Sigmoid colon (tissue), 7 donors: ENCODE results near the gene PLOD1. TPM values are rescaled to one million over a fixed set of nuclear protein-coding genes. Genes with fewer than 3 reads are reported as not detected.
A peak's percentile ranks its signal among the peaks of the same experiment; 100 is the strongest.
"Not testable (repeated sequence)": the region's sequence is repeated elsewhere in the genome, so short reads cannot be mapped to it uniquely, and the experiment has no call there.

Experiments
- DNase-seq: peaks from one replicate; pipeline ENCODE4 v3.0.0-alpha.2; 2019
- H3K27ac ChIP-seq, 4 donors: fragments of 200-600 bp; sonication (generic); one replicate each; pipeline ENCODE4 v1.5.1; 2016 to 2019; ENCODE audit warnings: mild to moderate bottlenecking in 1 of 4
- H3K27me3 ChIP-seq, 3 donors: fragments of 200-600 bp; sonication (generic); one replicate each; pipeline ENCODE4 v1.5.1; 2019; ENCODE audit warnings: mild to moderate bottlenecking in 1 of 3
- H3K36me3 ChIP-seq, 4 donors: fragments of 200-600 bp; sonication (generic); one replicate each; pipeline ENCODE4 v1.5.1; 2016 to 2019
- H3K4me1 ChIP-seq, 4 donors: fragments of 200-600 bp; sonication (generic); one replicate each; pipeline ENCODE4 v1.5.1; 2017 to 2019
- H3K4me3 ChIP-seq, 4 donors: fragments of 200-600 bp; sonication (generic); one replicate each; pipeline ENCODE4 v1.5.1; 2017 to 2019; ENCODE audit warnings: mild to moderate bottlenecking in 2 of 4, moderate library complexity in 1 of 4
- H3K9me3 ChIP-seq, 4 donors: fragments of 200-600 bp in 3 of 4; sonication (generic) in 3 of 4; one replicate each; pipeline versions ENCODE4 v1.5.1 to v1.6.1; 2013 to 2019
- EP300 ChIP-seq, 4 donors: sonication (generic); formaldehyde crosslinking; IDR thresholded peaks; one replicate each; pipeline ENCODE4 v1.6.1; 2017; ENCODE audit warnings: antibody characterized with exemption in 4 of 4
- POLR2A ChIP-seq, 2 donors: fragments of 450-650 bp; IDR thresholded peaks; one replicate each; pipeline ENCODE4 v1.6.1; 2016; ENCODE audit warnings: antibody characterized with exemption in 2 of 2, mild to moderate bottlenecking in 2 of 2, moderate library complexity in 2 of 2
- POLR2AphosphoS5 ChIP-seq, 4 donors: sonication (generic); formaldehyde crosslinking; IDR thresholded peaks; one replicate each; pipeline ENCODE4 v1.6.1; 2017; ENCODE audit warnings: antibody characterized with exemption in 4 of 4
- WGBS, 2 donors: extraction: QIAGEN DNeasy Blood & Tissue Kit; methylation state at CpG; one replicate each; pipeline ENCODE4 v1.1.7; 2013; 5-methylcytosine and 5-hydroxymethylcytosine counted together
- intact Hi-C: fragments of 100-400 bp; cut with DNase I; formaldehyde crosslinking; loops from one replicate; pipeline ENCODE4 v1.15.1; 2023
- polyA plus RNA-seq, 3 donors: library from polyadenylated mRNA; stranded (reverse); fragments of 200-250 nt; gene quantifications; one replicate each; pipeline ENCODE4 v1.2.3, GENCODE V29; 2013
- total RNA-seq, 4 donors: library from RNA; depleted of rRNA; stranded (reverse); fragments of >200 nt; gene quantifications; one replicate each; pipeline ENCODE4 v1.1.0, GENCODE V29; 2016
- TF ChIP-seq, protein P1 (sequence below), 4 experiments: fragments of 450-650 bp in 3 of 4; fragments of 200-600 bp in 1 of 4; IDR thresholded peaks; one replicate each; pipeline ENCODE4 v1.5.1; 2016 to 2019; ENCODE audit warnings: antibody characterized with exemption in 4 of 4, mild to moderate bottlenecking in 3 of 4, moderate library complexity in 2 of 4
- donor health status: healthy with polysubstance abuse.
- donor health status: Bipolar disorder and iron deficiency.
- donor health status: healthy.

Gene PLOD1
- total and polyA plus RNA-seq, 7 donors, result 5.4 to 76.2 (median 41.1) TPM

DNA sequence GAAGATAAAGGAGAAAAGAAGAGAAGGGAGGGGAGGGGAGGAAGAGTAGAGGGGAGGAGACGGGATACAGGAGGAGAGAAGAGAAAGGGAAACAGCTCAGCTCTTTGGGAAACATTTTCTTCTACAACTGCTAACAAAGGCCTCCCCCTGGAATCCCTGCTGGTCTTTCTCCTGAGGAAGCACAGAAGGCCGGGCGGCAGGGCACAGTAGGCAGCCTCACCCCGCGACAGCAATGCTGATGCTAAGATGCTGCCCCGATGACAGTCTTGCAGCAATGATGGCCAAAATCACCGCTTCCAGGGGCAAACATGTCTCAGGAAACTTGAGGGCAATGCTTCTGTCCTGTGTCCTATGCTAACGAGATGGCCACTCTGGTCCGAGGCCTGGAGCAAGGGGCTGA lies 13.5 kb upstream of the PLOD1 start:
- no peaks in the 10 kb centered on the region for H3K9me3 ChIP-seq
- no peak overlapping the region for H3K4me3 ChIP-seq
- H3K4me1 ChIP-seq, result peaks cover 0 to 77% (median 59%) of the 10 kb centered on the region in 4 donors
- 88 to 93% methylated on average over 9 of the region's 9 CpGs for WGBS, 2 donors
- peaks cover 6 to 46% (median 29%) of the 10 kb centered on the region in 4 donors for H3K36me3 ChIP-seq
- no peak for DNase-seq
- H3K27ac ChIP-seq, result peak overlapping the region in 3 of 4 donors; percentile 68 to 89 (median 79)
- intact Hi-C loops, result no loop called here
- no peaks in the 10 kb centered on the region for H3K27me3 ChIP-seq
- TF ChIP-seq, protein P1, sequence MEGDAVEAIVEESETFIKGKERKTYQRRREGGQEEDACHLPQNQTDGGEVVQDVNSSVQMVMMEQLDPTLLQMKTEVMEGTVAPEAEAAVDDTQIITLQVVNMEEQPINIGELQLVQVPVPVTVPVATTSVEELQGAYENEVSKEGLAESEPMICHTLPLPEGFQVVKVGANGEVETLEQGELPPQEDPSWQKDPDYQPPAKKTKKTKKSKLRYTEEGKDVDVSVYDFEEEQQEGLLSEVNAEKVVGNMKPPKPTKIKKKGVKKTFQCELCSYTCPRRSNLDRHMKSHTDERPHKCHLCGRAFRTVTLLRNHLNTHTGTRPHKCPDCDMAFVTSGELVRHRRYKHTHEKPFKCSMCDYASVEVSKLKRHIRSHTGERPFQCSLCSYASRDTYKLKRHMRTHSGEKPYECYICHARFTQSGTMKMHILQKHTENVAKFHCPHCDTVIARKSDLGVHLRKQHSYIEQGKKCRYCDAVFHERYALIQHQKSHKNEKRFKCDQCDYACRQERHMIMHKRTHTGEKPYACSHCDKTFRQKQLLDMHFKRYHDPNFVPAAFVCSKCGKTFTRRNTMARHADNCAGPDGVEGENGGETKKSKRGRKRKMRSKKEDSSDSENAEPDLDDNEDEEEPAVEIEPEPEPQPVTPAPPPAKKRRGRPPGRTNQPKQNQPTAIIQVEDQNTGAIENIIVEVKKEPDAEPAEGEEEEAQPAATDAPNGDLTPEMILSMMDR (IDR thresholded peaks at IDR 0.05), result no peak
- TF ChIP-seq POLR2AphosphoS5 (IDR thresholded peaks at IDR 0.05) (no peak), EP300 (IDR thresholded peaks at IDR 0.05) (no peak), POLR2A (IDR thresholded peaks at IDR 0.05) (no peak)

DNA sequence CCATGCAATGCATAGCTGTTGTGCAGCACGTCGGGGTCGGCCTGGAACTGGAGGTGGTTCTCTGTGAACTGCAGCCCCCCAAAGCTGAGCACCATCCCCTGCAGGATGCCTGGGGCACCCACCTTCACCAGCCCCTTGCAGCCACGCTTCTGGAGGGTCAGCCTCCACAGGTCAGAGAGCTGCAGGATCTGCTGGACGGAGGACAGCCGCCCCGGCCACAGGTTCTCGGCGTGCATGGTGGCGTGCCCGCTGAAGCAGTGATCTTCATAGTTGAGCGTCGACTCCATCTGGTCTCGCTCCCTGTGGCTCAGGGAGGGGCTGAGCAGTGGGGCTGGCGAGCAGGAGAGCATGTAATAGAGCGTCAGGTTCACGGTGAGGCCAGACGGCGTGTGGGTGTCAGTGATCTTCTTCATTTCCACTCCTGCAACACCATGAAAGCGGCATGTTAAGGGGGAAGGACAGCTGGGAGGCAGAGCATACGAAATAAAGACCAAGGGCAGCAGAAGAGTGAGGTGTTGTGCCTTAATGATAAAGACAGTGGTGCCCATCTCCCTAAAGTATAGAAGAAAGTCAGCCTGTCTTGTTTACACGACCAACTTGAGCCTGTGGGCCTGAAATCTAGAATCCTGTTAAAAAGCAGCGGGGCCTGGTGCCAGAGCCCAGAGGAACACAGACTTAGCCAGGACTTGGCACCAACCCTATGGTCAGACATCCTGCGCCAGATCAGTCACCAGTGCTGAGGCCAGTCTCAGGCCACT lies 11.3 kb upstream of the PLOD1 start:
- no peak for DNase-seq
- no peak for TF ChIP-seq POLR2AphosphoS5 (IDR thresholded peaks at IDR 0.05)
- TF ChIP-seq, protein P1 (IDR thresholded peaks at IDR 0.05), result no peak
- no peak for TF ChIP-seq EP300 (IDR thresholded peaks at IDR 0.05)
- TF ChIP-seq POLR2A (IDR thresholded peaks at IDR 0.05), result no peak
- Histone ChIP-seq H3K4me1 (peaks cover 0 to 72% (median 63%) of the 10 kb centered on the region in 4 donors), H3K27me3 (no peaks in the 10 kb centered on the region), H3K9me3 (no peaks in the 10 kb centered on the region), H3K27ac (no peak overlapping the region), H3K36me3 (peaks cover 6 to 46% (median 29%) of the 10 kb centered on the region in 4 donors), H3K4me3 (no peak overlapping the region)
- intact Hi-C loops, result no loop called here
- whole genome bisulfite sequencing, 2 donors, result 90% methylated on average over 24 of the region's 24 CpGs

GRCh38 chr1:11923827-11924113 lies 10.7 kb upstream of the PLOD1 start:
- H3K36me3 ChIP-seq, result peaks cover 6 to 46% (median 29%) of the 10 kb centered on the region in 4 donors
- 31 to 73% methylated on average over 5 of the region's 5 CpGs for WGBS, 2 donors
- peak overlapping the region in 1 of 4 donors; percentile 66 for H3K4me3 ChIP-seq
- DNase-seq, result no peak
- TF ChIP-seq EP300 (IDR thresholded peaks at IDR 0.05) (no peak), POLR2A (IDR thresholded peaks at IDR 0.05) (no peak), POLR2AphosphoS5 (IDR thresholded peaks at IDR 0.05) (no peak)
- H3K9me3 ChIP-seq, result no peaks in the 10 kb centered on the region
- no peak overlapping the region for H3K27ac ChIP-seq
- no peaks in the 10 kb centered on the region for H3K27me3 ChIP-seq
- intact Hi-C loops, result no loop called here
- H3K4me1 ChIP-seq, result peaks cover 0 to 67% (median 57%) of the 10 kb centered on the region in 4 donors

DNA sequence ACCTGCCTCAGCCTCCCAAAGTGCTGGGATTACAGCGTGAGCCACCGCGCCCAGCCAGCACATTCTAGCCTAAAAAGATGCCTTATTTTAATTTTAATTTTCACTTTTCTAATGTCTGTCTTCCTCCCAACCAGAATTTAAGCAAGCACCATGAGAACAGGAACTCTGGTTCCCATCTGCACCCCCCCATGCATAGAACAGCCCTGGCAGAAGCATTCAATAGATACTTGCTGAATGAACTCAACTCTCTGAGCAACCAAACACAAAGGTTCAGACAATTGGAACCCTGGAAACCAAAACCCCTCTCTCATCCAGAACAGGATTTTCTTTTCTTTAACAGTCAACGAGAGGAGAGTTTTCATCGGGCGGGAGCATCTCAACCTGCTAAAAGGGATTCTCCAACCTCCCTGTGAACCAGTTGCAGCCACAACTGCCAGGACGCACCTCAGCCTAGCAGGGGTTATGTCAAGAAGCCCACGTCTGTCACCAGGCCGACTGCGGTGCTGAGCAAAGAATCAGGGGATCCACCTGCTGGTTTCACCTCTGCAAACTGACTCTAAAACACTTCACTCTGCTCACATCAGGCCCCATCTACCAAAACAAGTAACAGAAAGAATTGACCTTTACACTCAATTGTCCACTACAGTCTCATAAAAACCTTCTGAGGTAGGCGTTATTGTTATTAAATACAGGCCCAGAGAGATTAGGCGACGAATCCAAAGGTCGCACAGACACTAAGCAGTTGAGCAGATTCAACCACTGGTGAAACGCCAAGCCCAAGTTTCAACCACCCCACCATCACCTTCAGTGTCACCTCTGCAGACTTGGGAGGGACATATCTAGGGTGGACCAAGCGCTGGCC lies 10.0 kb upstream of the PLOD1 start:
- H3K27ac ChIP-seq, result peak overlapping the region in 1 of 4 donors; percentile 18
- intact Hi-C loops, result no loop called here
- no peak for DNase-seq
- peaks cover 0 to 64% (median 54%) of the 10 kb centered on the region in 4 donors for H3K4me1 ChIP-seq
- peak overlapping the region; percentile 45 to 90 (median 68) for H3K4me3 ChIP-seq
- WGBS, 2 donors, result 19 to 54% methylated on average over 16 of the region's 16 CpGs
- no peak for TF ChIP-seq POLR2AphosphoS5 (IDR thresholded peaks at IDR 0.05)
- TF ChIP-seq, protein P1 (IDR thresholded peaks at IDR 0.05), result no peak
- TF ChIP-seq EP300 (IDR thresholded peaks at IDR 0.05), result no peak
- TF ChIP-seq POLR2A (IDR thresholded peaks at IDR 0.05), result no peak
- H3K9me3 ChIP-seq, result no peaks in the 10 kb centered on the region
- peaks cover 6 to 41% (median 29%) of the 10 kb centered on the region in 4 donors for H3K36me3 ChIP-seq
- H3K27me3 ChIP-seq, result no peaks in the 10 kb centered on the region

GRCh38 chr1:11925196-11925937 lies 9.2 kb upstream of the PLOD1 start:
- Histone ChIP-seq H3K4me3 (peak overlapping the region; percentile 45 to 90 (median 68)), H3K4me1 (peaks cover 0 to 64% (median 55%) of the 10 kb centered on the region in 4 donors), H3K36me3 (peaks cover 6 to 33% (median 21%) of the 10 kb centered on the region in 4 donors), H3K27ac (peak overlapping the region in 3 of 4 donors; percentile 61 to 83 (median 77))
- intact Hi-C loops, H3K9me3 ChIP-seq, H3K27me3 ChIP-seq, DNase-seq: not testable (repeated sequence)
- WGBS, 2 donors, result 3 to 4% methylated on average over 46 of the region's 54 CpGs
